ENCODE measurements around the gene SCUBE1.

DNA sequence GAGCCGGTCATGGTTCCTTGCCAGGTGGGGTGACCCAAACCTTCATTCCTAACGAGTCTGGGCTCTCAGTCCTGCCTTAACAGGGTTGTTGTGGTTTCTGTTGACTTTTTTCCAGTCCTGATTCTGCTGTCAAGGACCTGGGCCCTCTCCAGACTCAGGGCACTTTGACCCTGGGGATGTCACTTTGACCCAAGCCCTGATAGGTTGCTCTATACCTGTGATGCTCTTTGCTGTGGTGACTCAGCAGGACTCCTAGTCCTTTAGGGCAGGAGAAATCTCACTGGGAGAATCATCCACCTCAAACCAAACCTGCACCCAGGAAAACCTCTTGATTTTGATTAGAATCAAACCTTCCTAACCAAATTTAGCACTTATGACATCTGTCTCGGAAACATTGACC is 48.1 kb upstream of the SCUBE1 start:
- TF ChIP-seq, protein P1, sequence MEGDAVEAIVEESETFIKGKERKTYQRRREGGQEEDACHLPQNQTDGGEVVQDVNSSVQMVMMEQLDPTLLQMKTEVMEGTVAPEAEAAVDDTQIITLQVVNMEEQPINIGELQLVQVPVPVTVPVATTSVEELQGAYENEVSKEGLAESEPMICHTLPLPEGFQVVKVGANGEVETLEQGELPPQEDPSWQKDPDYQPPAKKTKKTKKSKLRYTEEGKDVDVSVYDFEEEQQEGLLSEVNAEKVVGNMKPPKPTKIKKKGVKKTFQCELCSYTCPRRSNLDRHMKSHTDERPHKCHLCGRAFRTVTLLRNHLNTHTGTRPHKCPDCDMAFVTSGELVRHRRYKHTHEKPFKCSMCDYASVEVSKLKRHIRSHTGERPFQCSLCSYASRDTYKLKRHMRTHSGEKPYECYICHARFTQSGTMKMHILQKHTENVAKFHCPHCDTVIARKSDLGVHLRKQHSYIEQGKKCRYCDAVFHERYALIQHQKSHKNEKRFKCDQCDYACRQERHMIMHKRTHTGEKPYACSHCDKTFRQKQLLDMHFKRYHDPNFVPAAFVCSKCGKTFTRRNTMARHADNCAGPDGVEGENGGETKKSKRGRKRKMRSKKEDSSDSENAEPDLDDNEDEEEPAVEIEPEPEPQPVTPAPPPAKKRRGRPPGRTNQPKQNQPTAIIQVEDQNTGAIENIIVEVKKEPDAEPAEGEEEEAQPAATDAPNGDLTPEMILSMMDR (IDR thresholded peaks at IDR 0.05) = no peak
- TF ChIP-seq POLR2A (IDR thresholded peaks at IDR 0.05) = no peak

Measured in thyroid gland (tissue), 4 donors.